Gastroesophageal sphincter (tissue), 3 donors: ENCODE data around the gene ADGRD2.

Experiments used
- EP300 ChIP-seq: sonication (generic); formaldehyde crosslinking; IDR thresholded peaks from one replicate; pipeline ENCODE4 v1.6.1; 2017; ENCODE audit warnings: antibody characterized with exemption, mild to moderate bottlenecking
- POLR2A ChIP-seq, 2 donors: fragments of 450-650 bp; IDR thresholded peaks; one replicate each; pipeline ENCODE4 v1.6.1; 2017; ENCODE audit warnings: antibody characterized with exemption in 2 of 2, mild to moderate bottlenecking in 2 of 2, moderate library complexity in 1 of 2
- POLR2AphosphoS5 ChIP-seq: sonication (generic); formaldehyde crosslinking; IDR thresholded peaks from one replicate; pipeline ENCODE4 v1.6.1; 2017; ENCODE audit warnings: antibody characterized with exemption
- TF ChIP-seq, protein P1 (sequence below), 4 experiments: fragments of 200-600 bp in 2 of 4; fragments of 450-650 bp in 2 of 4; sonication (generic) in 1 of 4; IDR thresholded peaks; one replicate each; pipeline ENCODE4 v1.5.1; 2017 to 2019; ENCODE audit warnings: antibody characterized with exemption in 4 of 4, mild to moderate bottlenecking in 2 of 4, moderate library complexity in 2 of 4

DNA sequence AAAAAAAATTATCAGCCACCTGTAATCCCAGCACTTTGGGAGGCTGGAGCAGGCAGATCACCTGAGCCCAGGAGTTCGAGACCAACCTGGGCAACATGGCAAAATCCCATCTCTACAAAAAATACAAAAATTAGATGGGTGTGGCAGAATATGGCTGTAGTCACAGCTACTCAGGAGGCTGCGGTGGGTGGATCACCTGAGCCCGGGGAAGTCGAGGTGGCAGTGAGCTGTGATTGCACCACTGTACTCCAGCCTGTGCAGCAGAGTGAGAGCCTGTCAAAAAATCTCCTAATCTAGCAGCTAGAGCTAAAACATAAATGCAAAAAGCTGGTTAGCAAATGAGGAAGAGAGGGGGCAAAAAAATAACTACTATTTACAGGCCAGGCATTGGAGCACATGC is 47.0 kb upstream of the ADGRD2 start:
- TF ChIP-seq, protein P1, sequence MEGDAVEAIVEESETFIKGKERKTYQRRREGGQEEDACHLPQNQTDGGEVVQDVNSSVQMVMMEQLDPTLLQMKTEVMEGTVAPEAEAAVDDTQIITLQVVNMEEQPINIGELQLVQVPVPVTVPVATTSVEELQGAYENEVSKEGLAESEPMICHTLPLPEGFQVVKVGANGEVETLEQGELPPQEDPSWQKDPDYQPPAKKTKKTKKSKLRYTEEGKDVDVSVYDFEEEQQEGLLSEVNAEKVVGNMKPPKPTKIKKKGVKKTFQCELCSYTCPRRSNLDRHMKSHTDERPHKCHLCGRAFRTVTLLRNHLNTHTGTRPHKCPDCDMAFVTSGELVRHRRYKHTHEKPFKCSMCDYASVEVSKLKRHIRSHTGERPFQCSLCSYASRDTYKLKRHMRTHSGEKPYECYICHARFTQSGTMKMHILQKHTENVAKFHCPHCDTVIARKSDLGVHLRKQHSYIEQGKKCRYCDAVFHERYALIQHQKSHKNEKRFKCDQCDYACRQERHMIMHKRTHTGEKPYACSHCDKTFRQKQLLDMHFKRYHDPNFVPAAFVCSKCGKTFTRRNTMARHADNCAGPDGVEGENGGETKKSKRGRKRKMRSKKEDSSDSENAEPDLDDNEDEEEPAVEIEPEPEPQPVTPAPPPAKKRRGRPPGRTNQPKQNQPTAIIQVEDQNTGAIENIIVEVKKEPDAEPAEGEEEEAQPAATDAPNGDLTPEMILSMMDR (IDR thresholded peaks at IDR 0.05): no peak
- TF ChIP-seq POLR2A (IDR thresholded peaks at IDR 0.05): no peak
- no peak for TF ChIP-seq EP300
- no peak for TF ChIP-seq POLR2AphosphoS5
